ENCODE data around the gene HSPA9.

GRCh38 chr5:138580001-138580400, 4.8 kb upstream of the HSPA9 start:
- TF ChIP-seq ARNT (IDR thresholded peaks at IDR 0.05) (no peak), RAD21 (CRISPR knock-in tag; conservative IDR thresholded peaks at IDR 0.05 in 1 of 2, IDR thresholded peaks at IDR 0.05 in 1 of 2) (no peak), ZBTB40 (IDR thresholded peaks at IDR 0.05) (no peak), ZBTB40 (CRISPR knock-in tag; IDR thresholded peaks at IDR 0.05) (no peak), CTCF (IDR thresholded peaks at IDR 0.05 in 2 of 3, conservative IDR thresholded peaks at IDR 0.05 in 1 of 3; ENCODE audit: insufficient read depth in 2 of 3, low read depth in 1 of 3, low read length in 3 of 3) (no peak)

Measured in K562 (cell line).